ENCODE data around the gene LRRC8C.
"Not testable (repeated sequence)": the region's sequence is repeated elsewhere in the genome, so short reads cannot be mapped to it uniquely, and the experiment has no call there.

Gene LRRC8C

DNA sequence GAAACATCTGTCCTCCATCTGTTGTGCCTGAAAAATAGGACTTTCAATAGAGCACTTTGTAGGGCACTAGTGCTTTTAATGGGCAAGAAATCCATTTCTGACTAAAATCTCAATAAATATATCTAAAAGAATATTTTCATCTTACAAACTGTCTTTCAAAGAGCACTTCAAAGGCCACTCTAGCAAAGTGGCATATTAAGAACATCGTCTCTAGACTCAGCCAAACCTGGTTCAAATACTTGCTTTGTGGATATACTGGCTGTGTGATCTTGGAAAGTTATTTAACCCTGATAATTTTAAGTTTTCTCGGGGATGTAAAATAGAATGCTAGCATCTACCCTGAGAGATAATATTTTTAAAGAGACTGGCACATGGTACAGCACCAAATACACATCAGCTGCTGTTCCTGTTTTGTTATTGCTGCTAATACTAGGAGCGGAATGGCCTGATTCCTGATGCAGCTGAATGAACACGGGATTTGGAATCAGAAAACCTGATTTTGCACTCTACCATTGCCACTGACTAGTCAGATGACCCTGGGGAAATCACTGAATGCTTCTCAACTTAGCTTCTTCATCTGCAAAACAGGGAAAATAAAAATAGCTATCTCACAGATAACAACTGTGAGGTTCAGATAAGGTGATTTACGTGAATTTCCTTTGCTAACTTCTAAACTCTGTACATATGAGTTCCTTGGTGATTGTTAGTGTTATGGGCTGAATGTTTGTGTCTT is 25.2 kb upstream of the LRRC8C start:
- no peak for DNase-seq (ENCODE audit: low read depth)

DNA sequence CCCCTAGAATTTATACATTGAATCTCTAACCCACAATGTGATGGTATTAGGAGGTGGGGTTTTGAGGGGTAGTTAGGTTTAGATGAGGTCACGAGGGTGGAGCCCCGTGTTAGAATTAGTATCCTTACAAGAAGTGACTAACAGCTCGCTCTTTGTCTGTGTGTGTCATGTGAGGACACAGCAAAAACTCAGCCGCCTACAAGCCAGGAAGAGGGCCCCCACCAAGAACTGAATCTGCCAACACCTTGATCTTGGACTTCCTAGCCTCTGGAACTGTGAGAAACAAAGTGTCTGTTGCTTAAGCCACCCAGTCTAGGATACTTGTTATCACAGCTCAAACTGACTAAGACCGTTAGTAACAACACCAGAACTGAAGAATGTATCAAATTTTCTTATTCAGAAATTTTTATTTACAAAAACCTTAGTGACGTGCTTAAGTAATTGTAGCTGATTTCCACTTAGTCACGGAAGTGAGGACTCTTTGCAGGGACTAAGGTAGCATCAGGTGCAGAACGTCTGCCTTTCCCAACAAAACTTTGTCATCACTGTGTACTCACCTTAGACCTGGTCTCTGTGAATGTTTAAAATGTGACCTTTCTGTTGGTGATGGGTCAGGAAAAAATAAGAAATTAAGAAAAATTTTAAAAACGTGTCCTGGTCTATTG is 24.5 kb upstream of the LRRC8C start:
- no peak for DNase-seq (ENCODE audit: low read depth)

- DNase-seq (ENCODE audit: low read depth) = no peak
These were observed 23.8 kb upstream of the LRRC8C start for GRCh38 chr1:89608984-89609725.

DNA sequence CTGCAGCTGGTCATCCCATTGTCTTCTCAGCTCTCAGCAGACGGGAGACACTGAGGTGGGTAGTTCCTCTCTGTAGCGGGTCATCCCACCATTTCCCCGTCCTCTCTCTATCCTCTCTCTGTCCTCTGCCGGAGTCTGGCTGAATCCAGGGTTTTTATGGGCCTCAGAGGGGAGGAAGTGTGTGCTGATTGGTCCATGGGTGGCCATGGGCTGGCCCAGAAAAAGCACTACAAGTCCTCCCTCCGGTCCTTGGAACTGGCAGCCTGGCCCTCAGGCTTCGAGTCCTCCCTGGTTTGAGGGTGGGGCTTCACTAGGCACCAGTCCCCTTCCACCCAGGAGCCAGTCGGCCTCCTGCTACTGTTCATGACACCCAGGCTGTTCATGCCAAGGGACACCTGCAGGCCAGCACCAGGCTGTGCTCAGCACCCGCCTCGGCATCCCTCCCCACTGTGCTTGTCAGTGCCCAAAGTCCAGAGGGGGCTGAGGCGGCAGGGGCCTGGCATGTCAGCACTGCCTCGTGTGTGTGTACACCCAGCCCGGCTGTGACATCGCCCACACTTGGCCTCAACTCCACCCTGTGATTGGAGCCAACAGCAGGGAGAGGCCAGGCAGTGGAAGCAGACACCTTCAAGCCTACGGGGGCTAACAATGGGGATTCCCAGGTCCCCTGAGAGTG is 23.0 kb upstream of the LRRC8C start:
- no peak for DNase-seq (ENCODE audit: low read depth)

DNA sequence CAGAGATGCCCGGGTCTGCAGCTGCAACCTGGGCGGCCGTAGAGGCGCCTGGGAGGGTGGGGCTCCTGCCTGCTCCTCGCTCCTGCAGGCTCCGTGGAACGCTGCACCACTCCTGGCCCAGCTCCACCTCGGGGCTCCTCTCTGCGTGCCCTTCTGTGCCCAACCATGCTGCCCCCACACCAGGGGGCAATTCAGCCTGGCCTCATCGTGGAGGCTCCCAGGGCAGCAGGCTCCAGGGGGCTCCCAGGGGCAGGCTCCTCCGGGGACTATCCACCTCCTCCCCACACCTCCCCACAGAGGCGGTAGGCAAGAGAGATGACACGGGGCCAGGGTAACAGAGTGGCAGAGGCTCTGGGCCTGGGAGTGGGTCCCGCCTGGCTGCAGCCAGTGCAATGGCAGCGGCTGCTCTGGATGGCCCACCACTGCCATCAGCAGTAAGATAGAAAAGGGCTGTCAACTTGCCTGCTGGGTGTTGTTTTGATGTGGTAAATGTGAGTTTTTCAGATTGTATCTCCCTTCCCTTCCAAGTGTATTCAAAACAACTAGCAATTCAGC is 22.4 kb upstream of the LRRC8C start:
- DNase-seq (ENCODE audit: low read depth) = no peak

GRCh38 chr1:89611721-89612120 is 21.2 kb upstream of the LRRC8C start:
- no peak for DNase-seq (ENCODE audit: low read depth)

DNA sequence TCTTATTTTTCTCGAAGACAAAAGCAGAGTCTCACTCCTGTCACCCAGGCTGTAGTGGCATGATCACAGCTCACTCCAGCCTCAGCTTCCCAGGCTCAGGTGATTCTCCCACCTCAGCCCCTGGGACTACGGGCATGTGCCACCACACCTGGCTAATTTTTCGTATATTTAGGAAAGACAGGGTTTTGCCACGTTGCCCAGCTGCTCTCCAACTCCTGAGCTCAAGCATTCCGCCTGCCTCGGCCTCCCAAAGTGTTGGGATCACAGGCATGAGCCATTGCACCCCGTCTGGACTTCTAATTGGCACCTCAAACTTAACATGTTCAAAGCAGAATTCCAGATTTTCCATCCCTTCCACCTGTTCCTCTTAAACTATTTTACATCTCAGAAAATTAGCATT is 19.0 kb upstream of the LRRC8C start:
- no peak for DNase-seq (ENCODE audit: low read depth)

DNA sequence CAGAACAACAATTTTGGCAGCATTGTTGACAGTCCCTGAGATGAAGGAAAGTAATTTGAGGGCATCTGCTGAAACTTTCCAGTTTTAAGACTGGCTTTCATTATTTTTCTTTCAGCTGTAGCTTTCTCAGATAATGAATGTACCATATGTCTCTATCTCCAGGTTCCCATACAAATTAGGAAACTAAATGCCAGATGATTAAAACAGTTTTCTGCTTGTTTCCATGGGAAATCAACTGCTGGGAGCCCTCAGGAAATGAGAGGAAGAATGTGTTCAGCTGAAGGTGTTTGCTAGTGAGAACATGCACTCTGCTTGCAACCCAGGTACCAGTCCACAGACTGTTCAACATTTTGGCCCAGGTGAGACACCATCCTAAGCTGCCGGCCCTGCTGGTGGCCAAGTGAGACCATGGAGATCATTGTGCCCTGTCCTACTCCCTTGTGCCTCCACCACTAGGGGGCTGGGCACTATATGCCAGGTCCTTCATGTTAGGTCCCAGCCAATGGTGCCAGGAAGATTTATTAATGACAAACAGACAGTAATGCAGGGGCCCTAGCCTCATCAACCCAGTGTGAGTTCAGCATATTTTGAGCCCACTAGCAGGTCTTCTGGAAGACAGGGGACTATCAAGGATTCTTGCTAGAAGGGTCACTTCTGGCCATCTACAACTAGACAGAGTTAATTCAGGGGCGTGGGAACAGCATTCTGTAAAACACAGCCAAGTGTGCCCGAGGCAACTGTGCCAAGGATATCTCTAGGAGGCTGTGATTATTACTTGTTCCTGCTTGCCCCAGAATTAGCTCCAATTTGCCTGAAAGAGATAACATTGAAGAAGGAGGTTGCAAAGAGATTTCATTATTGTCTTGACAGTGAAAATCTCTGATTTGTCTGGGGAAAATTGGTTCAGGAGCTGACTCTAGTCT is 17.0 kb upstream of the LRRC8C start:
- no peak for DNase-seq (ENCODE audit: low read depth)

DNA sequence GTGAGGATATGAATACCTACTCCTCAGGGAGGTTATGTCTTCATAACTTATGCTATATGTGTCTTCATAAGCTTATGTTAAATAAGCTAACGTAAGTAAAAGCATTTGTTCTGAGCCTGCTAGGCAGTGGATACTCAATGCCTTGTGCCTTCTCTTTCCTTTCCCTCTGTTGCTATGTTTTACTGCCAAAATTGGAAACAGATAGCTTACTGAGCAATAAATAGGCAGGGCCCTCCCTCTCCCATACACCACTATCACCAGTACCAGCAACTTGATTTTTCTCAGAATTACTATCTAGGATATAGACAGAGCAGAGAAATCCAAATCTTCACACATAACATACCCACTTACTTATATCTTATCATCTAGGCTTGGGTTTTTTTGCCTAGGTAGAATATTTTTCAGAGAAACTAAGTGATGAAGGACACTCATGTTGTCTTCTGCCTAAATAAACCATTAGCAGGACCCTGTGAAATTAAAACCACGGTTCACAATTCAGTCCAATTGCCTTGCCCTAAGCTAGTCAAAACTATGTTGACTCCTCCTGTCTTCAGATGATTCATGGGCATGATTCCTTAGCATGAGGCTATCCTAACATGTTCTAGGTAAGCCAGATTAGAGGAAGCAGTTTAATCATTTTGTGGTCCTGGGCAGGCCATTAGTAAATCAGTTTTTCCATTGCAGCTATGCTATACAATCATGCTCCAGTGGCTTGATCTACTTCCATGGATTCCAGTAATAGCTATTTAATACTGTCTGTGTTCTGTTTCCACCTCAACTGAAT is 15.9 kb upstream of the LRRC8C start:
- no peak for DNase-seq (ENCODE audit: low read depth)

DNA sequence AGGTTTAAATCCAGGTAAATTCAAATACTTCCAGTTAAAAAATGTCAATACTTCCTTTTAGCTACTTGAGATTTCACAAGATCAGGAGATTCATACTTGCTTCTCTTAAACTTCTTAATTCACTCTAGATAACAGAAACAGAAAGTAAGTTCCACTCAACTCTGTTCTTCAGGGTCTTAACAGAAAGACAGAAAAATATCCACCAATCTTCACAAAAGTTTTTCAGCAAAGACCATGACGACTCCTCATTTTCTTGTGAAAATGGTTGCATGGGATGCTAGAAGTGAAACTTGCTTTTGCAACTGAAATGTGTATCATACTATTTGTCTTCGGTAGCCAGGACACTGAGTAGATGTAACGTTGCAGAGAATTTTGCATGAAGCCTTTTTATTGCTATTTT is 12.3 kb upstream of the LRRC8C start:
- no peak for DNase-seq (ENCODE audit: low read depth)

GRCh38 chr1:89622895-89623294 is 10.0 kb upstream of the LRRC8C start:
- no peak for DNase-seq (ENCODE audit: low read depth)

DNA sequence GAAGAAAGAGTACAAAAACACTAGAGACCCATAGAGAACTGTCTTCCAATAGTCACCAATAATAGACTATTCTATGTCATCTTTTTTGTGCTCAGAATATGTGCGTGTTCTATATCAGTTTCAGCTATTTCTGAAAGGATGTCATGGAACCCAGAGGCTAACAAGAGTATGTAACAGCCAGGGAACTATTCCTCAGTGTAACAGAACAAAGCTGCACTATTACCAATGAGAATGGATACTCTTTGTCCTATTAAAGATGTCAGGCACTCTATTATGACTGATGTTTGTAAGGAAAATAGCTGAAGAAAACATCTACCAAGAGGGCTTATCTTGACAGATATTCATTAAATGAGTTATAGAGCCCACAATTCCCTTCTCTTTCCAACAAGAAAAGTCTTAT is 8.6 kb upstream of the LRRC8C start:
- no peak for DNase-seq (ENCODE audit: low read depth)

DNA sequence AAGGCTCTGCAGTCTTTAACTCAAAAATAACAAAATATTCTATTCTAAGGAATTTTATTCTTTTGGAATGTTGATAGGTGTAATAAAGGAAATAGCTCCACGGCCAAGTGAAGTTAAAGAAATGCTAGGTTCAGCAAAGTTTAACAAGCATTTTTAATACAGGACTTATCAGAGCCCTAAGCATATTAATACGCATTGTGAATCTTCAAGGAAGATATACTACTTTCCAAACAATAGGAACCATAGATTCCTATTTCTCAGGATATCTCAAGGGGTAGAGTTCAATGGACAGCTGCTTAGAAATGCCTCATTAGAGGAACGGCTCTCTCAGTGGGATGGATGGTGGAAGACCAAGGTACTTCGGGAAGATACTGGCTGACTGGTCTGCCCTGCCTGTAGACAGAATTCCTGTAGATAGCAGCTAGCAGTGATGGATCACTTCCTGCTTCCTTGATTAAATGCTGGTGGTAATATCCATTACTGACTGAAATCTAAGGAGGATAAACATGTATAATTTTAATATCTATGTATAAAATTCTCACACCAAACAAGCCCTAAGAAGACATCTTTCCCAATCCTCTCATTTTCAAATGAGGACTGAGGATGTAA is 8.1 kb upstream of the LRRC8C start:
- DNase-seq (ENCODE audit: low read depth) = no peak

GRCh38 chr1:89627596-89627962 is 5.3 kb upstream of the LRRC8C start:
- no peak for DNase-seq (ENCODE audit: low read depth)

DNA sequence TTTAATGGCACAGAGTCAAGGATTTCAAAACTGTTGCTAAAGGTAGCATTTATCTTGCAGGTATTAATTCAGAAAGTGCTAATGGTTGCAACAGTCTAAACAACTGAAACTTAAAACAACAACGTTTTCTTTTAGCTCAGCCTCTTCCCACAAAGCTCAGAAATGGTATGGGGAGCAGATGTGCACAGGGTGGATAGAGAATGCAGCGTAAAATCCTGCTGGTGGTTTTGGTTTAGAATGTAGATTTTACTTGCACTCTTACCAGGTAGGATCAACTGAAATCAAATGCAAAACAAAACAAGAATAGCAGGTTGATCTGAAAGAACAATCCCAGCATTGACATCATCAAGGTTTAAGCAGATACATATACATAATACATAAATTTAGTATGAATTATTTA is 3.8 kb upstream of the LRRC8C start:
- DNase-seq (ENCODE audit: low read depth) = no peak

- not testable (repeated sequence) for DNase-seq (ENCODE audit: low read depth)
These were observed 3.3 kb upstream of the LRRC8C start for GRCh38 chr1:89629600-89629999.

GRCh38 chr1:89630048-89630447 is 2.9 kb upstream of the LRRC8C start:
- DNase-seq (ENCODE audit: low read depth) = no peak

DNA sequence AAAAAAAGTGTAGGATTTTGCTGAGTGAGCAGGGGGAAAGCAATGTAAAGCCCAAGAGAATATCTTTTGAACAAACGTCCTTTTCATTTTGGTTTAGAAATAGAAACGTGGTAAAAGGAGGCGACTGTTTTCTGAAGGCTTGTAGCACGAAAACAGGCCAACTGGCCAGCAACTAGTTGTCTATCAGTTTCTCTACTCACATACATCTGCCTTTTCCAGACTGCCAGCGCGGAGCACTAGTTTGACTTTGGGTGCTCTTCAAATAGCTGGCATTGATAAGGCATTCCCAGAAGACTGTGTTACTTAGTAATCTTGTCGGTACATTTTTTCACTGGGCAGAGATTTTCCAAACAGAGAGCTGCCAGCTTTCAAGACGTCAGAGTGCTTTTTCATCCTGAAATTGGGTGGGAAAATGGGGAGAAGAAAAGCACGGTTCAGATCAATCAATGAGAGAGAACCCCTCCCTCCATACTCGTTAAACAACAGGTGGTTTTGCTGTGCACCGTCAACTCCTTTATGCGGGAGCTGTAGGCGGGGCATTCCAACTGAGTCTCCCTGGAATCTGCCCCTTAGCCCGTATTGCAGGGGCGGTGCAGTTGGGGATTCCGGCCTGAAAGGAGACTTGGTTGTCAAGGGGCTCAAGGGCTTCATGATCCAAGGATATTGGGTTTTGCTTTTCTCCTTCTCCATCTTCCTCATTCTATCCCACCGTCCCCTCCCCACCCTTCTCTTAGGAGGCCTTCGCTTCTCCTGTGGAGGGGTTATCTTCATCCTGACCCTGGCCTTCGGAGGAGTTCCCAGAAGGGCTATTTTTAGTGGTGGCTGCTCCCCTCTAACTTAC is 884 bp upstream of the LRRC8C start:
- no peak for DNase-seq (ENCODE audit: low read depth)

GRCh38 chr1:89633248-89633799 is 404 bp downstream of the LRRC8C start:
- peak; percentile 57 for DNase-seq (ENCODE audit: low read depth)

Data from CMK (cell line).